H1 (cell line): ENCODE data around the gene SNAP47. TPM values are rescaled to one million over a fixed set of nuclear protein-coding genes. Genes with fewer than 3 reads are reported as not detected.

Experiments used
- CTCF ChIA-PET: fragments of 300-600 bp; sonication (Branson Sonifier 250); formaldehyde crosslinking; loops from one replicate; lab custom pipeline; 2021; ENCODE audit not compliant: partially characterized antibody; lab: Charles Lee
- POLR2A ChIA-PET: fragments of 300-600 bp; sonication (Branson Sonifier 250); formaldehyde crosslinking; loops from one replicate; lab custom pipeline; 2021; ENCODE audit warnings: inconsistent platforms; ENCODE audit not compliant: partially characterized antibody; lab: Charles Lee
- DNase-seq, 2 experiments: peaks; one replicate each; pipeline versions ENCODE4 v3.0.0 to v3.0.0-alpha.2; 2010 to 2022; ENCODE audit warnings: low spot score in 2 of 2, low read depth in 1 of 2, mixed read lengths in 1 of 2
- FAIRE-seq: peaks from 2 replicates; lab custom pipeline; 2011; peaks lifted over from hg19 to GRCh38; lab: Jason Lieb, UNC
- H2AFZ ChIP-seq: 2 replicates; pipeline ENCODE4 v1.8.1; 2012; ENCODE audit warnings: low read length, inconsistent platforms
- H2AK5ac ChIP-seq: 2 replicates; pipeline ENCODE4 v1.6.1; 2013; ENCODE audit warnings: low read depth, low read length
- H2BK120ac ChIP-seq: replicated peaks from 2 replicates; pipeline ENCODE3; 2013; ENCODE audit warnings: low read depth, low read length, inconsistent platforms
- H2BK12ac ChIP-seq: 2 replicates; pipeline ENCODE4 v1.6.1; 2013; ENCODE audit warnings: low read depth, low read length
- H2BK15ac ChIP-seq: 2 replicates; pipeline ENCODE4 v1.6.1; 2013; ENCODE audit warnings: low read length
- H2BK20ac ChIP-seq: 2 replicates; pipeline ENCODE4 v1.6.1; 2013; ENCODE audit warnings: low read length
- H2BK5ac ChIP-seq: 2 replicates; pipeline ENCODE4 v1.6.1; 2013; ENCODE audit warnings: low read depth, low read length
- H3K14ac ChIP-seq: 2 replicates; pipeline ENCODE4 v1.6.1; 2013; ENCODE audit warnings: inconsistent platforms; ENCODE audit not compliant: insufficient read length
- H3K18ac ChIP-seq: 2 replicates; pipeline ENCODE4 v1.6.1; 2013; ENCODE audit warnings: low read length; ENCODE audit errors: extremely low read depth
- H3K23ac ChIP-seq: 2 replicates; pipeline ENCODE4 v1.6.1; 2013; ENCODE audit warnings: inconsistent platforms; ENCODE audit not compliant: insufficient read length
- H3K23me2 ChIP-seq: 2 replicates; pipeline ENCODE4 v1.6.1; 2013; ENCODE audit warnings: low read depth, low read length
- H3K27ac ChIP-seq: 2 replicates; pipeline ENCODE4 v1.6.1; 2011; ENCODE audit warnings: low read depth, low read length, inconsistent platforms
- H3K27me3 ChIP-seq, 4 experiments: replicated peaks in 1 of 4; 1 replicate in 1 of 4; 2 replicates in 3 of 4; pipeline versions ENCODE4 v1.6.1 to v1.8.1; 2011 to 2013; ENCODE audit warnings: low read length in 3 of 4, mild to moderate bottlenecking in 3 of 4, inconsistent platforms in 2 of 4, mixed read lengths in 2 of 4, moderate library complexity in 1 of 4; ENCODE audit not compliant: control insufficient read depth in 3 of 4, insufficient read depth in 3 of 4; ENCODE audit errors: extremely low read depth in 1 of 4
- H3K36me3 ChIP-seq, 4 experiments: 2 replicates each; pipeline versions ENCODE4 v1.6.1 to v1.8.1; 2011 to 2013; ENCODE audit warnings: mild to moderate bottlenecking in 4 of 4, low read length in 3 of 4, moderate library complexity in 2 of 4, control low read depth in 1 of 4, inconsistent platforms in 1 of 4; ENCODE audit not compliant: insufficient read depth in 4 of 4, control insufficient read depth in 2 of 4
- H3K4ac ChIP-seq: replicated peaks from 2 replicates; pipeline ENCODE3; 2013; ENCODE audit warnings: low read length, low read depth, mixed read lengths, inconsistent platforms; ENCODE audit not compliant: insufficient read length
- H3K4me1 ChIP-seq, 4 experiments: replicated peaks in 1 of 4; 1 replicate in 1 of 4; 2 replicates in 3 of 4; pipeline versions ENCODE4 v1.6.1 to v1.8.1; 2011 to 2013; ENCODE audit warnings: low read length in 3 of 4, inconsistent platforms in 2 of 4, mixed read lengths in 1 of 4; ENCODE audit not compliant: insufficient read depth in 4 of 4, control insufficient read depth in 3 of 4
- H3K4me2 ChIP-seq, 2 experiments: 2 replicates each; pipeline versions ENCODE4 v1.6.1 to v1.8.1; 2011 to 2013; ENCODE audit warnings: low read depth in 2 of 2, low read length in 2 of 2, control low read depth in 1 of 2, inconsistent platforms in 1 of 2, mild to moderate bottlenecking in 1 of 2; ENCODE audit not compliant: insufficient read depth in 1 of 2
- H3K4me3 ChIP-seq, 4 experiments: fragments of 200-600, 300-600 bp in 1 of 4; sonication (generic), shearing (Covaris generic), sonication (Bioruptor Twin) in 1 of 4; 2 replicates each; pipeline versions ENCODE4 v1.5.1 to v1.8.1; 2011 to 2016; ENCODE audit warnings: low read length in 4 of 4, low read depth in 3 of 4, control low read depth in 2 of 4, inconsistent platforms in 2 of 4, mild to moderate bottlenecking in 2 of 4, mixed read lengths in 1 of 4, moderate library complexity in 1 of 4; ENCODE audit not compliant: insufficient read depth in 2 of 4; ENCODE audit errors: extremely low read depth in 1 of 4
- H3K56ac ChIP-seq: replicated peaks from 2 replicates; pipeline ENCODE3; 2013; ENCODE audit warnings: low read depth, mild to moderate bottlenecking, mixed read lengths, low read length, inconsistent platforms; ENCODE audit not compliant: insufficient read length
- H3K79me1 ChIP-seq: 2 replicates; pipeline ENCODE4 v1.6.1; 2013; ENCODE audit warnings: low read depth, low read length, control low read depth
- H3K79me2 ChIP-seq, 2 experiments: 2 replicates each; pipeline versions ENCODE4 v1.6.1 to v1.8.1; 2012 to 2013; ENCODE audit warnings: low read length in 2 of 2, mild to moderate bottlenecking in 2 of 2, inconsistent platforms in 1 of 2; ENCODE audit not compliant: insufficient read depth in 2 of 2, control insufficient read depth in 1 of 2
- H3K9ac ChIP-seq, 4 experiments: replicated peaks in 1 of 4; 1 replicate in 1 of 4; 2 replicates in 3 of 4; pipeline versions ENCODE4 v1.6.1 to v1.8.1; 2011 to 2013; ENCODE audit warnings: low read depth in 3 of 4, low read length in 3 of 4, control low read depth in 2 of 4, mild to moderate bottlenecking in 2 of 4, moderate library complexity in 2 of 4, inconsistent platforms in 1 of 4; ENCODE audit errors: extremely low read depth in 1 of 4
- H3K9me3 ChIP-seq, 2 experiments: 2 replicates each; pipeline versions ENCODE4 v1.6.1 to v1.8.1; 2012 to 2013; ENCODE audit warnings: mild to moderate bottlenecking in 2 of 2, moderate library complexity in 2 of 2, control low read depth in 1 of 2, inconsistent platforms in 1 of 2, low read depth in 1 of 2, low read length in 1 of 2, mixed read lengths in 1 of 2; ENCODE audit not compliant: insufficient read depth in 2 of 2
- H4K20me1 ChIP-seq, 2 experiments: replicated peaks in 1 of 2; 2 replicates each; pipeline versions ENCODE3 to v1.8.1; 2011 to 2013; ENCODE audit warnings: inconsistent platforms in 2 of 2, low read length in 2 of 2, mild to moderate bottlenecking in 1 of 2; ENCODE audit not compliant: insufficient read depth in 2 of 2, control insufficient read depth in 1 of 2
- H4K5ac ChIP-seq: 2 replicates; pipeline ENCODE4 v1.6.1; 2013; ENCODE audit warnings: low read length, low read depth, mixed read lengths, inconsistent platforms; ENCODE audit not compliant: insufficient read length
- H4K8ac ChIP-seq: 2 replicates; pipeline ENCODE4 v1.8.0; 2013; ENCODE audit warnings: mild to moderate bottlenecking, moderate library complexity, low read length, inconsistent platforms; ENCODE audit not compliant: insufficient read depth; ENCODE audit errors: extremely low read depth
- H4K91ac ChIP-seq: replicated peaks from 2 replicates; pipeline ENCODE3; 2013; ENCODE audit warnings: low read length, mixed read lengths, inconsistent platforms; ENCODE audit not compliant: insufficient read length
- ATF3 ChIP-seq: IDR thresholded peaks from 2 replicates; pipeline ENCODE4 v1.6.1; 2011; ENCODE audit warnings: low read depth, mild to moderate bottlenecking, low read length; ENCODE audit not compliant: insufficient read depth
- CBX8 ChIP-seq: fragments of 300-800, 300-1000 bp; sonication (generic); IDR thresholded peaks from 2 replicates; pipeline ENCODE4 v1.7.1; 2016; ENCODE audit warnings: low read depth, low read length, borderline replicate concordance
- CHD2 ChIP-seq: IDR thresholded peaks from 2 replicates; pipeline ENCODE4 v1.6.1; 2012; ENCODE audit warnings: low read length, improper control_type of control experiment
- FOSL1 ChIP-seq: IDR thresholded peaks from 2 replicates; pipeline ENCODE4 v1.6.1; 2011; ENCODE audit warnings: mild to moderate bottlenecking, low read depth, low read length, moderate library complexity; ENCODE audit not compliant: insufficient read depth
- NANOG ChIP-seq: IDR thresholded peaks from 2 replicates; pipeline ENCODE4 v1.6.1; 2011; ENCODE audit warnings: low read length, low read depth, mild to moderate bottlenecking, inconsistent platforms; ENCODE audit not compliant: insufficient read depth, poor library complexity, severe bottlenecking
- PHF8 ChIP-seq: fragments of 200-600 bp; sonication (generic); conservative IDR thresholded peaks from 2 replicates; pipeline ENCODE4 v1.7.1; 2012; ENCODE audit warnings: low read depth, mild to moderate bottlenecking, inconsistent platforms, low read length, moderate library complexity
- POLR2AphosphoS5 ChIP-seq: IDR thresholded peaks from 2 replicates; pipeline ENCODE4 v1.6.1; 2011; ENCODE audit warnings: low read depth, low read length
- SP2 ChIP-seq: IDR thresholded peaks from 2 replicates; pipeline ENCODE4 v1.6.1; 2012; ENCODE audit warnings: mild to moderate bottlenecking, low read length, inconsistent platforms
- TAF1 ChIP-seq: IDR thresholded peaks from 2 replicates; pipeline ENCODE4 v1.6.1; 2011; ENCODE audit warnings: mild to moderate bottlenecking, low read depth, low read length
- WGBS, 2 experiments: shearing (Covaris generic) in 1 of 2; methylation state at CpG; one replicate each; pipeline versions ENCODE4 v1.1.6 to v1.1.7; 2013 to 2015; ENCODE audit warnings: low lambda C conversion rate in 2 of 2, mixed read lengths in 2 of 2, inconsistent platforms in 1 of 2, low coverage in 1 of 2, missing lambda C conversion rate in 1 of 2; ENCODE audit not compliant: insufficient replicate concordance in 2 of 2, insufficient coverage in 1 of 2, insufficient read length in 1 of 2; ENCODE audit errors: extremely low coverage in 1 of 2, missing lambda C conversion rate in 1 of 2; 5-methylcytosine and 5-hydroxymethylcytosine counted together
- polyA plus RNA-seq, 7 experiments: library from polyadenylated mRNA; depleted of rRNA in 3 of 7; stranded (reverse) in 5 of 7; unstranded in 2 of 7; fragments of >200 nt in 5 of 7; fragments of 200-250 nt in 2 of 7; gene quantifications; 1 replicate in 5 of 7; 2 replicates in 1 of 7; 4 replicates in 1 of 7; pipeline versions ENCODE4 v1.2.1 to v1.2.3, GENCODE V29; 2011 to 2013; ENCODE audit warnings: missing spikeins in 2 of 7, mixed read lengths in 2 of 7
- total RNA-seq: library from RNA; stranded (reverse); fragmentation: NEBNext Ultra II Directional; extraction: Animal tissue kit (Norgen Biotek cat#: 25700); gene quantifications from 2 replicates; pipeline ENCODE4 v1.2.1, GENCODE V29; 2021

SNAP47 gene
- total and polyA plus RNA-seq, 2 of the 8 experiments (the other 6 are each of a cell fraction or from before 2014, with no cell fraction given): 37.6 to 42.2 TPM

GRCh38 chr1:227766015-227766634, 30.9 kb downstream of the SNAP47 start:
- peaks cover 7 to 28% (median 17%) of the 10 kb centered on the region in 4 experiments; a peak in 6 of 8 replicates for H3K36me3 ChIP-seq
- no peak for DNase-seq
- no peak overlapping the region for H3K18ac ChIP-seq
- H3K9ac ChIP-seq: no peak overlapping the region
- no peak overlapping the region for H3K56ac ChIP-seq
- H2AFZ ChIP-seq: no peak overlapping the region
- peaks cover 2% of the 10 kb centered on the region; the same call in 1 of the 2 replicates for H3K79me1 ChIP-seq
- H2BK15ac ChIP-seq: no peak overlapping the region
- POLR2A ChIA-PET: interaction anchor here (1.5 kb wide), 1 partner anchor 33 kb away, joined by 3 read pairs; no protein-coding TSS in a partner anchor
- H3K23me2 ChIP-seq: no peaks in the 10 kb centered on the region
- no peak overlapping the region for H3K4me2 ChIP-seq
- no peak for FAIRE-seq
- H3K4me3 ChIP-seq: no peak overlapping the region
- no peak overlapping the region for H4K91ac ChIP-seq
- H3K4me1 ChIP-seq: peaks cover 0 to 5% (median under 1%) of the 10 kb centered on the region in 4 experiments; a peak in 3 of 7 replicates
- no peak for TF ChIP-seq SP2
- no peak for TF ChIP-seq FOSL1
- TF ChIP-seq TAF1: no peak
- TF ChIP-seq ATF3: no peak
- no peak for TF ChIP-seq POLR2AphosphoS5
- TF ChIP-seq NANOG: no peak
- TF ChIP-seq CHD2: no peak
- no peak for TF ChIP-seq PHF8
- no peak for TF ChIP-seq CBX8
- TF ChIP-seq, all 59 proteins: peak for 0
- WGBS, 2 experiments: 90% methylated on average over 17 of the region's 17 CpGs; no CpG with 5 or more reads in 1 of the 2 experiments
- no peak overlapping the region for H2BK12ac ChIP-seq
- H3K4ac ChIP-seq: no peak overlapping the region
- no peaks in the 10 kb centered on the region for H3K9me3 ChIP-seq
- no peak overlapping the region for H4K8ac ChIP-seq
- H3K27me3 ChIP-seq: no peaks in the 10 kb centered on the region
- peaks cover 6 to 27% of the 10 kb centered on the region in 2 experiments for H4K20me1 ChIP-seq
- H2BK120ac ChIP-seq: no peak overlapping the region
- H2AK5ac ChIP-seq: no peak overlapping the region
- H3K14ac ChIP-seq: no peak overlapping the region
- no peak overlapping the region for H3K27ac ChIP-seq
- H3K23ac ChIP-seq: no peak overlapping the region
- H2BK5ac ChIP-seq: no peak overlapping the region
- peaks cover 0 to 11% of the 10 kb centered on the region in 2 experiments; a peak in 1 of 4 replicates for H3K79me2 ChIP-seq
- H2BK20ac ChIP-seq: no peak overlapping the region
- no peak overlapping the region for H4K5ac ChIP-seq
- CTCF ChIA-PET: interaction anchor here (0.8 to 7.7 kb wide), 13 partner anchors 8 to 187 kb away, joined by 3 to 51 read pairs (median 4); partner anchors contain the start of gene WNT9A
